GM19438 (cell line): ENCODE results near the gene LCN15.

Source experiments
- ATAC-seq: cut with Tn5 transposase; IDR thresholded peaks from one replicate; pipeline ENCODE4 v1.9.1; 2021; ENCODE audit warnings: low read depth; ENCODE audit not compliant: unreplicated experiment

LCN15 gene

GRCh38 chr9:136742591-136743391, 21.5 kb downstream of the LCN15 start, which contains the start of gene LCN10:
Gene LCN10, minus strand, starts transcription at chr9:136742940. Its CDS starts 37 bp downstream, at chr9:136742903.
- no peak for ATAC-seq

DNA sequence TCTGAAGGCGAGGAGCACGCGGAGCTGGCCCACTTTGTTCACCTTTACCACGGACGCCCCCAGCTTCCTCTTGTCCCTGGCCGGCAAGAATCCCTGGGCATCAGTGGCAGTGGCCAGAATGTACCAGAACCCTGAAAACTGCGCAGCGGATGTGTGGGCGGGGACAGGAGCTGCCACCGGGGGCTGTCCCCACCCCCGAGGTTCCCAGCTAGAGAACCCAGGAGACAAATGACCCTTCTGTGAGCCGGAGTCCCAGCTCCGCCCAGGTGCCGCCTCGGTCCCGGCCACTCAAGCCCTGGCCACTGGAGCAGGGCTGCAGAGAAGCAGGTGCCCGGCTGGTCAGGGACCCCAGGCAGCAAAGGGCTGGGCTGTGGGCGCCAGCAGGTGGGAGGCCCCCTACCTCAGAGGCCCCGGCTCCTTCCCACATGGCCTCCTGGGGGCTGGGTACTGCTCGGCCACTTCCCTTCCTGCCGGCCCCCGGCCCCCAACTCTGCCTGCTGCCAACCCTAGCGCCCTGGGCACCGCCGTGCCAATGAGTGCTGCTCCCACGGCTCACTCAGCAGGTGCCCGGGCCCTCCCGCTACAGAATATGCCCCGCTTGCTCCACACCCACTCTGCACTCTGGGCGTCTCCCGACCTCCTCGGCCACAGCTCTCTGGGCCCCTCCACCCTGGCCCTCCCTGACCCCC, 22.3 kb downstream of the LCN15 start:
- no peak for ATAC-seq

GRCh38 chr9:136740971-136741882, 23.1 kb downstream of the LCN15 start:
- no peak for ATAC-seq

GRCh38 chr9:136740491-136740890, 23.8 kb downstream of the LCN15 start:
- ATAC-seq = no peak

DNA sequence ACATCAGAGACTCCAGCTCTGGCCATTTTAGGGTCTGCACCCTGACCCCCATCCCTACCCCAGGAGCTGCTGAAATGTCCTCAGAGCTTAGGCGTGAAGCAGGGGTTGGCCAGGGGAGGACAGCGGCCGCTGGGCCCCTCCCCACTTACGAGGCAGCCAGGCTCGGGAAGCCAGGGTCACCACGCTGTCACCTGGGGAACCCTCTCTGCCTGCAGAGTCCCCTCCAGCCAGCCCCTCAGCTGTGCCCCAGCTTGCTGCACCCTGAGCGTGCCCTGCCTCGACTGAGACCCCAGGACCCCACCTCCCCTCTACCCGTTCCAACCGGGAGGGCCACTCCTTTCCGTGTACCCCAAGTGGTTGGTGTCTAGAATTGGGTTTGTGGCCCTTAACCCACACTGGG, 24.2 kb downstream of the LCN15 start:
- ATAC-seq = no peak

DNA sequence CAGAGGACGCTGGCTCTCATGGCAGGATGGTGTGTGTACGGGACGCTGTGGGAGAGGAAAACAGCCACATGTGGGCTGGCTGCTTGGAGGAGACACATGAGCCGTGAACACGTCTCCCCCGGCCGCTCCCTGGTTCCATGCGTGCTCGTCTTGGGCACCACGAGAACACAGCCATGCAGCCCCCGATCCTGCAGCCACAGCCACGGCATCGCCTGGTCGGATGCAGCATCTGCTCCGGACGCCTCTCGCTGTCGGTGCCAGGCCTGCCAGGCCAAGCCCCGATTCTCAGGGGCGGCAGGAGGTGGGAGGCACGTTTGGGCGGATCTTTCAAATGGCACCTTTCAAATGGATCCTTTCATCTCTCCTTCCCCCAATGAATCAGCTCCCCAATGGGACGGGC, 24.8 kb downstream of the LCN15 start:
- no peak for ATAC-seq

DNA sequence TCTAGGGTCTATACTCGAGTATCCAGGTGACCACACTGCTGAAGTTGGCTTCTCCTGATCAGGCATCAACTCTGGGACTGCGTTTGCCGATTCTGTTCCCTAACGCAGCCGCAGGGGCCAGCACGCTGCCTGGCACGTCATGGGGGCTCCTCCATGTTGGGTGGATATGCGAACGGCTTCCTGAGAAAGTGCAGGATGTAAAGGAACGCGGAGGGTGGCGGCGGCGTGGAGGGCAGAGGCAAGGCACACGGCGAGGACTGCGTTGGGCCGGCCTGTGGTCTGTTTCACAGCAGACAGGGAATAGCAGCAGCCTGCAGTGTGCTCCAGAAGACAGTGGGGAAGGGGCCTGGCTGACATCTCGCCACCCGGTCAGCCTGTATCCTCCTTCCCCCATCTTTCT, 25.4 kb downstream of the LCN15 start:
- no peak for ATAC-seq

GRCh38 chr9:136735812-136736480, 28.4 kb downstream of the LCN15 start:
- ATAC-seq = no peak

DNA sequence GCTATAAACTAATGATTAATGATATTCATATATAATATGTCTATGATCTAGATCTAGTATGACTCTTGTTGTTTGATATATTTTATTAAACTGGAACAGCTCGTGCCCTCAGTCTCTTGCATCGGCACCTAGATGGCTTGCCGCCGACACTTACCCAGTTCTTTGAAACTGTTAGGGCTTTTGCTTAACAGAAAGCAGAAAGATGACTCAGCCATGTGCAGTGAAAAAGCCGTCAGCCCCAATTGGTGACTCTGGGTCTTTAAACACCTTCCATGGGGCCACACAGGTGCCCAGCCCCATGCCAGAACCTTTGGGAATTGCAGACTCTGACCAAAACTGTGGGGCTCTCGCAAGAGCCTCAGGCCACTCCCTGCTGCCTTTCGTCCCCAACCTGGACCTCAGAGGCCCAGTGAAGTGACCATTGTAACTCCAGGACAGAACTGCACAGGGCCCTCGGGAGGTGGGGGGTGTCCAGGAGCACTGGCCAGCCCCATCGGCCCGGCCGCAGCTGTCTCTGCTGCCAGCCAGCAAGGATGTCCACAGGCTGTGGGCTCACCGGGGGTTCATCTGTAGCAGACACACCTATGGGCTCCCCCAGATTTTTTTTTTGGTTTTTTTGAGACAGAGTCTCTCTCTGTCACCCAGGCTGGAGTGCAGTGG, 29.4 kb downstream of the LCN15 start:
- ATAC-seq = no peak

- ATAC-seq = no peak
Observed at GRCh38 chr9:136733611-136734010, 30.7 kb downstream of the LCN15 start.

- ATAC-seq = no peak
Observed at GRCh38 chr9:136732444-136733178, 31.7 kb downstream of the LCN15 start.

- ATAC-seq = no peak
Observed at GRCh38 chr9:136729926-136730325, 34.4 kb downstream of the LCN15 start.

DNA sequence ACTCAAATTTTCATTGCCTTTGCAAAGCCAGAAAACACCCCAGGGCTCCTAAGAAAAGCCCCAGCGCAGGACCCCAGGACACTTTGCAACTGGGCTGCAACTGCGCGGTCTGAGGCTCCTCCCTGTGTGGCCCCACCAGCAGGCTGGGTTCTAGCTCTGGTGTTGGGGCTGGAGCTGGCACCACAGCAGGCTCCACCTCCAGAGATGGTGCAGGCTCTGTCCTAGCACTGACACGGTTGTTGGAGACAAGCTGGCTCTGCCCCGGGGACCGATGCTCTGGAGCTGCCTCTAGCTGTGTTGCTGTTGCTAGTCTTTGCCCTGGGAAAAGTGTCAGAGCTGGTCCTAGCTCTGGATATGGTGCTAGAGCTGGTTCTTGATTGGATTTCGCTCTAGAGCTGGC, 35.2 kb downstream of the LCN15 start:
- no peak for ATAC-seq

GRCh38 chr9:136728548-136729123, 35.7 kb downstream of the LCN15 start:
- peak; percentile 31 for ATAC-seq

DNA sequence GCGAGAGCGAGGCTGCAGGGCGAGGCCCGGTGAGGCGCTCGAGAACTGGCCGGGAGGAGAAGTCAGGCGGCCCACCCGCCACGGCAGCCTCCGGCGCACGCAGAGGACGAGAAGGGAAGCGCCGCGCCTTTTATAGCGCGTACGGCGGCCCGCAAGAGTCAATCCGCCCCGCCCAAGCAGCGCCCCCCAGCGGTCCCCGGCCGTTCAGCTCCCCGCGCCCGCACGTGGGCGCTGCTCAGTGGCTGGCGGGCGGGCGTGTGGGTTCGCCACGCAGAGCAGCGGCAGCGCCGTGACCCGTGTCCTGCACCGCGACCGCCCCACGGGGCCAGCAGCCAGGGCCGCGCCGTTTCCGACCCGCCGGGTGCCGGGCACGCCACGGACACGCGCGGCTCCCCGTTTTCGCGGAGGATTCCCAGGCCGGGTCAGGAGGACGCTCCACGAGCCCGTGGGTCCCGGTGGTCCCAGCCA, 36.2 kb downstream of the LCN15 start:
- peak; percentile 57 for ATAC-seq

GRCh38 chr9:136726631-136727191, 37.6 kb downstream of the LCN15 start:
- no peak for ATAC-seq

DNA sequence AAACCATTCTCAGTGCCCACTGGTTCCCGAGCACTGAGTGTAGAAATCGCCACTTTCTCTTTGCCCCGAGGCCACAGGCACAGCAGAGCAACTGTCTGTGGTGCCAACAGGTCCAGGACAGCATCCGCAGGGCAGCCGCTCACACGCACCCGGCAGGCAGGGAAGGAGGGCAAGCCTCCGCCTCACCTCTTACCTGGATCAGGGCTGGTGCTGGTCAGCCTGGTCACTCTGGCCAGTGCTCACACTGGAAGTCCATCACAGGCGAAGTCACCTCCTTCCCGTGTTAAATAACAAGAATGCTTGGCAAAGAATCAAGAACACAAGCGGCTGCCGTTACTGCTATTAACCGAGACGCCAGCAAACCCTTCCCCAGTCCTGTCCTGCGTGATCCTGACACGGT, 38.2 kb downstream of the LCN15 start:
- no peak for ATAC-seq

DNA sequence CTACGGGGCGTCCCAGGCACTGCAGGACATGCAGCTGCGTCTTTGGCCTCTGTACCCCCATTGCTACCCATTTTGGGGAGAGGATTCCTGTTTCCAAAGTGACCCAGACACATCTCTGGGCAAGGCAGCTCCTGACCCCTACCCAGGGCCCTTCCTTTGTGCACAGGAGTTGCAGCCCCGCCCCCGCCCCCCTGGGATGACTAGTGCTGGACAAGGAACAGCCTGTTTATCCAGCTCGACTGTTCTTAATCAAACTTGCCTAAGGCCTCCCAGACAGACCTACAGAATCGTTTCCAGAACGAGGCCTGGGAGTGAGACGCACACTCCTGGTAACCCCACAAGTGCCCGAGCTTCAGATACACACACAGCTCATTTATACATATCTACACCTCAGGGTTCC, 38.7 kb downstream of the LCN15 start:
- no peak for ATAC-seq
